OCI-LY7 (cell line): ENCODE data around the gene TADA2B. TPM values are rescaled to one million over a fixed set of nuclear protein-coding genes. Genes with fewer than 3 reads are reported as not detected.

Experiments used
- BruUV-seq: library from RNA; stranded (reverse); fragments of 400-500 nt; replicated peaks from 2 replicates; lab custom pipeline; 2021; lab: Mats Ljungman, UMichigan
- CTCF ChIA-PET: fragments of 300-600 bp; sonication (Branson Sonifier 250); formaldehyde crosslinking; loops from one replicate; lab custom pipeline; 2022; ENCODE audit warnings: antibody characterized with exemption; ENCODE audit not compliant: unreplicated experiment; lab: Charles Lee
- POLR2A ChIA-PET: fragments of 300-600 bp; sonication (Branson Sonifier 250); formaldehyde crosslinking; loops from one replicate; lab custom pipeline; 2022; ENCODE audit warnings: antibody characterized with exemption; lab: Charles Lee
- DNase-seq: peaks from one replicate; pipeline ENCODE4 v3.0.0-alpha.2; 2015; ENCODE audit warnings: low spot score
- H2AFZ ChIP-seq: fragments of 200-600 bp; sonication (generic), shearing (Covaris generic); 2 replicates; pipeline ENCODE4 v1.6.1; 2014; ENCODE audit warnings: mild to moderate bottlenecking, antibody characterized with exemption, low read length, moderate library complexity
- H3K27ac ChIP-seq: fragments of 200-600 bp; sonication (generic); 2 replicates; pipeline ENCODE4 v1.5.1; 2014; ENCODE audit warnings: mixed run types, low read depth, mild to moderate bottlenecking, moderate library complexity, low read length, inconsistent platforms; ENCODE audit not compliant: poor library complexity, severe bottlenecking
- H3K36me3 ChIP-seq: fragments of 200-600 bp; sonication (generic); 2 replicates; pipeline ENCODE4 v1.6.1; 2014; ENCODE audit warnings: mild to moderate bottlenecking, antibody characterized with exemption, low read length, moderate library complexity, mixed read lengths; ENCODE audit not compliant: insufficient read depth
- H3K4me1 ChIP-seq: fragments of 200-600 bp; sonication (generic); 2 replicates; pipeline ENCODE4 v1.5.1; 2014; ENCODE audit warnings: mild to moderate bottlenecking, low read length; ENCODE audit not compliant: insufficient read depth, poor library complexity, severe bottlenecking
- H3K4me2 ChIP-seq: fragments of 200-600 bp; sonication (generic); 2 replicates; pipeline ENCODE4 v1.6.1; 2014; ENCODE audit warnings: mild to moderate bottlenecking, low read length
- H3K4me3 ChIP-seq: fragments of 200-600 bp; sonication (generic); 2 replicates; pipeline ENCODE4 v1.5.1; 2014; ENCODE audit warnings: mild to moderate bottlenecking, low read depth, low read length; ENCODE audit not compliant: poor library complexity, severe bottlenecking
- H3K79me2 ChIP-seq: fragments of 200-600 bp; sonication (generic); 2 replicates; pipeline ENCODE4 v1.6.1; 2016; ENCODE audit warnings: low read depth, mild to moderate bottlenecking, low read length, moderate library complexity, mixed read lengths; ENCODE audit not compliant: insufficient read depth
- H3K9me2 ChIP-seq: fragments of 200-600 bp; sonication (generic); 2 replicates; pipeline ENCODE4 v1.6.1; 2016; ENCODE audit warnings: mild to moderate bottlenecking, low read length, mixed read lengths; ENCODE audit not compliant: insufficient read depth
- H3K9me3 ChIP-seq: fragments of 200-600 bp; sonication (generic); 2 replicates; pipeline ENCODE4 v1.6.1; 2014; ENCODE audit warnings: mild to moderate bottlenecking, mixed run types, low read length, mixed read lengths
- H4K20me1 ChIP-seq: fragments of 200-600 bp; sonication (generic); 2 replicates; pipeline ENCODE4 v1.6.1; 2014; ENCODE audit warnings: mild to moderate bottlenecking, antibody characterized with exemption, low read length, moderate library complexity, mixed read lengths; ENCODE audit not compliant: insufficient read depth
- EZH2phosphoT487 ChIP-seq: fragments of 200-600 bp; sonication (generic); IDR thresholded peaks from 2 replicates; pipeline ENCODE4 v1.6.1; 2018; ENCODE audit warnings: low read depth, borderline replicate concordance, mild to moderate bottlenecking, mixed run types, antibody characterized with exemption, low read length, moderate library complexity, mixed read lengths
- intact Hi-C: fragments of 100-400 bp; cut with micrococcal nuclease; formaldehyde crosslinking; loops from one replicate; pipeline ENCODE4 v1.10.0; 2022; ENCODE audit not compliant: unreplicated experiment
- total RNA-seq, 2 experiments: library from RNA; depleted of rRNA in 1 of 2; stranded (reverse); fragments of >200 nt in 1 of 2; shearing (Covaris generic) in 1 of 2; gene quantifications; 2 replicates each; pipeline ENCODE4 v1.2.3, GENCODE V29; 2014 to 2022
- TF ChIP-seq, protein P1 (sequence below): fragments of 200-600 bp; sonication (generic); conservative IDR thresholded peaks from 2 replicates; pipeline ENCODE4 v1.5.1; 2014; ENCODE audit warnings: mild to moderate bottlenecking, antibody characterized with exemption, low read length, moderate library complexity, mixed read lengths

The TADA2B gene
- total RNA-seq, 2 experiments from 2014 or later = 9.9 to 20.2 TPM

DNA sequence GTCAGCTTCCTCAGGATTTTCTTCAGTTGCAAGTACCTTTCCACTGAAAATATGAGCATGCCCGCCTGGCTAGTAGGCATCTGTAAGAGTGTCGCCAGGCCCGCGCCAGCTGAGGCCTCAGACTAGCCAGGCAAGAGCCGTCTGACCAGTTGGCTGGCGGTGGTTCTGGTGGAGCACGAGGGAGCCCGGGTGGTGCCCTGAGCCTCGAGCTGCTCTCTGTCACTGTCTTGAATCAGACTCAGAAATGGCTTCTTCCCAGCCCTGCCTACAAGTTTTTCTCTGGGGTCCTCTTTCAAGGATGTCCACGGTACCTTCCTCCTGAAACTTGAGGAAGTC is 12.8 kb downstream of the TADA2B start:
- intact Hi-C loops = no loop called here
- H3K9me3 ChIP-seq = no peaks in the 10 kb centered on the region
- POLR2A ChIA-PET = interaction anchor here (0.7 to 2.3 kb wide), 3 partner anchors 10 to 489 kb away, joined by 3 to 5 read pairs (median 5); partner anchors contain the start of gene GRPEL1

GRCh38 chr4:7058792-7059191 is 15.6 kb downstream of the TADA2B start:
- no peak for DNase-seq
- no peak overlapping the region for H3K4me3 ChIP-seq
- H3K36me3 ChIP-seq = peaks cover 91% of the 10 kb centered on the region
- ChIA-PET CTCF (interaction anchor here (0.6 kb wide), 1 partner anchor 9 kb away, joined by 5 read pairs; the partner anchor contains the start of gene GRPEL1), POLR2A (interaction anchor here (0.7 to 1.0 kb wide), 3 partner anchors 10 to 40 kb away, joined by 3 read pairs; no protein-coding TSS in a partner anchor)
- H3K4me1 ChIP-seq = peaks cover 5% of the 10 kb centered on the region
- BruUV-seq = no TSS peak
- H3K79me2 ChIP-seq = no peaks in the 10 kb centered on the region
- no peak overlapping the region for H2AFZ ChIP-seq
- intact Hi-C loops = no loop called here
- H3K27ac ChIP-seq = no peak overlapping the region
- no peaks in the 10 kb centered on the region for H3K9me2 ChIP-seq
- peaks cover 5% of the 10 kb centered on the region; the same call in 1 of the 2 replicates for H4K20me1 ChIP-seq
- no peaks in the 10 kb centered on the region for H3K9me3 ChIP-seq
- TF ChIP-seq, protein P1, sequence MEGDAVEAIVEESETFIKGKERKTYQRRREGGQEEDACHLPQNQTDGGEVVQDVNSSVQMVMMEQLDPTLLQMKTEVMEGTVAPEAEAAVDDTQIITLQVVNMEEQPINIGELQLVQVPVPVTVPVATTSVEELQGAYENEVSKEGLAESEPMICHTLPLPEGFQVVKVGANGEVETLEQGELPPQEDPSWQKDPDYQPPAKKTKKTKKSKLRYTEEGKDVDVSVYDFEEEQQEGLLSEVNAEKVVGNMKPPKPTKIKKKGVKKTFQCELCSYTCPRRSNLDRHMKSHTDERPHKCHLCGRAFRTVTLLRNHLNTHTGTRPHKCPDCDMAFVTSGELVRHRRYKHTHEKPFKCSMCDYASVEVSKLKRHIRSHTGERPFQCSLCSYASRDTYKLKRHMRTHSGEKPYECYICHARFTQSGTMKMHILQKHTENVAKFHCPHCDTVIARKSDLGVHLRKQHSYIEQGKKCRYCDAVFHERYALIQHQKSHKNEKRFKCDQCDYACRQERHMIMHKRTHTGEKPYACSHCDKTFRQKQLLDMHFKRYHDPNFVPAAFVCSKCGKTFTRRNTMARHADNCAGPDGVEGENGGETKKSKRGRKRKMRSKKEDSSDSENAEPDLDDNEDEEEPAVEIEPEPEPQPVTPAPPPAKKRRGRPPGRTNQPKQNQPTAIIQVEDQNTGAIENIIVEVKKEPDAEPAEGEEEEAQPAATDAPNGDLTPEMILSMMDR = no peak
- no peak for TF ChIP-seq EZH2phosphoT487
- H3K4me2 ChIP-seq = no peak overlapping the region

More for the DNA sequence above, 12.8 kb downstream of the TADA2B start:
- no peak for DNase-seq
- H3K36me3 ChIP-seq = peaks cover 65% of the 10 kb centered on the region
- peaks cover 5% of the 10 kb centered on the region; the same call in 1 of the 2 replicates for H4K20me1 ChIP-seq
- TF ChIP-seq EZH2phosphoT487 = no peak
- TF ChIP-seq, protein P1 = no peak
- no peak overlapping the region for H3K4me2 ChIP-seq
- no peak overlapping the region for H3K4me3 ChIP-seq
- no peak overlapping the region for H2AFZ ChIP-seq
- H3K27ac ChIP-seq = no peak overlapping the region
- H3K4me1 ChIP-seq = peaks cover 5% of the 10 kb centered on the region
- no peaks in the 10 kb centered on the region for H3K79me2 ChIP-seq
- no TSS peak for BruUV-seq
- CTCF ChIA-PET = no interaction called here
- H3K9me2 ChIP-seq = no peaks in the 10 kb centered on the region

- H4K20me1 ChIP-seq = peaks cover 5% of the 10 kb centered on the region; the same call in 1 of the 2 replicates
- H3K9me2 ChIP-seq = no peaks in the 10 kb centered on the region
- CTCF ChIA-PET = no interaction called here
- no peak for DNase-seq
- no peaks in the 10 kb centered on the region for H3K9me3 ChIP-seq
- POLR2A ChIA-PET = interaction anchor here (0.7 to 1.4 kb wide), 2 partner anchors 16 to 40 kb away, joined by 3 to 4 read pairs; partner anchors contain the start of gene TADA2B
- no peak overlapping the region for H2AFZ ChIP-seq
- no TSS peak for BruUV-seq
- intact Hi-C loops = no loop called here
- H3K27ac ChIP-seq = no peak overlapping the region
- TF ChIP-seq, protein P1 = no peak
- TF ChIP-seq EZH2phosphoT487 = no peak
- no peak overlapping the region for H3K4me3 ChIP-seq
- H3K36me3 ChIP-seq = peaks cover 93% of the 10 kb centered on the region
- H3K79me2 ChIP-seq = peaks cover 8% of the 10 kb centered on the region; the same call in 1 of the 2 replicates
- H3K4me2 ChIP-seq = no peak overlapping the region
- peaks cover 5% of the 10 kb centered on the region for H3K4me1 ChIP-seq
Measured at GRCh38 chr4:7059662-7060061, 16.5 kb downstream of the TADA2B start.
